SKM-1 treated with dmso at 0.1 percent for 144 hours (cell line): ENCODE measurements around the gene DONSON.
"Not testable (repeated sequence)": the region's sequence is repeated elsewhere in the genome, so short reads cannot be mapped to it uniquely, and the experiment has no call there.

Source experiments
- DNase-seq: peaks from one replicate; lab custom pipeline; 2025; ENCODE audit not compliant: unreplicated experiment; lab: John Stamatoyannopoulos, UW

The DONSON gene, protein sequence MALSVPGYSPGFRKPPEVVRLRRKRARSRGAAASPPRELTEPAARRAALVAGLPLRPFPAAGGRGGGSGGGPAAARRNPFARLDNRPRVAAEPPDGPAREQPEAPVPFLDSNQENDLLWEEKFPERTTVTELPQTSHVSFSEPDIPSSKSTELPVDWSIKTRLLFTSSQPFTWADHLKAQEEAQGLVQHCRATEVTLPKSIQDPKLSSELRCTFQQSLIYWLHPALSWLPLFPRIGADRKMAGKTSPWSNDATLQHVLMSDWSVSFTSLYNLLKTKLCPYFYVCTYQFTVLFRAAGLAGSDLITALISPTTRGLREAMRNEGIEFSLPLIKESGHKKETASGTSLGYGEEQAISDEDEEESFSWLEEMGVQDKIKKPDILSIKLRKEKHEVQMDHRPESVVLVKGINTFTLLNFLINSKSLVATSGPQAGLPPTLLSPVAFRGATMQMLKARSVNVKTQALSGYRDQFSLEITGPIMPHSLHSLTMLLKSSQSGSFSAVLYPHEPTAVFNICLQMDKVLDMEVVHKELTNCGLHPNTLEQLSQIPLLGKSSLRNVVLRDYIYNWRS

GRCh38 chr21:33588485-33589335 is at the start of gene DONSON:
Gene DONSON, minus strand, starts transcription at chr21:33588684. Its CDS starts 43 bp downstream, at chr21:33588641.
- peak; percentile 73 for DNase-seq

DNA sequence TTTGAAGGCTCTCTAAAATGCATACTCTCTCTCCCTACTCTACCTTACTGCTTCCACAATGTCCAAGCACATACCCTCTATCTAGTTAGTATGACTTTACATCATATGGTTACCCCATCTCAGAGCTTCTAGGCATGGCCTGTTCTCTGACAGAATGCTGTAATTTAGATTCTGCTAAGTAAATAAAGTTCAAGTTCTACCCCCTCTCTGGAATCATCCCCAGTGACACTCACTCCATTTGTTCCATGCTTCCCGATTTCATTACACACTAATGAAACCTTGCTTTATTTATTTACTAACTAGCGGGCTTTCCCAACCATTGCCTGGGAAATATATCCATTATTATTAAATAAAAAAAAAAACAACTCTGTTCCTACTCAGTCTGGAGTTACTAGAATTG is 45.8 kb upstream of the DONSON start:
- no peak for DNase-seq

DNA sequence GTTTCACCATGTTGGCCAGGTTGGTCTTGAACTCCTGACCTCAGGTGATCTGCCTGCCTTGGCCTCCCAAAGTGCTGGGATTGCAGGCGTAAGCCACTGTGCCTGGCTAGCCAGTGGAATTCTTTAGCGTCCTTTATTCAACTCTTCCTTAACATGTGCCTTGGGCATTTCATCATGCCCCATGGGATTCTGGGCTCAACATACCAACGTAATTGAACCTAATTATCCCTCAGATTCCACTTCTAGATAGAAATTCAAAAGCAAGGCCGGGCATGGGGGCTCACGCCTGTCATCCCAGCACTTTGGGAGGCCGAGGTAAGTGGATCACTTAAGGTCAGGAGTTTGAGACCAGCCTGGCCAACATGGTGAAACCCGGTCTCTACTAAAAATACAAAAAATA is 37.7 kb upstream of the DONSON start:
- not testable (repeated sequence) for DNase-seq

DNA sequence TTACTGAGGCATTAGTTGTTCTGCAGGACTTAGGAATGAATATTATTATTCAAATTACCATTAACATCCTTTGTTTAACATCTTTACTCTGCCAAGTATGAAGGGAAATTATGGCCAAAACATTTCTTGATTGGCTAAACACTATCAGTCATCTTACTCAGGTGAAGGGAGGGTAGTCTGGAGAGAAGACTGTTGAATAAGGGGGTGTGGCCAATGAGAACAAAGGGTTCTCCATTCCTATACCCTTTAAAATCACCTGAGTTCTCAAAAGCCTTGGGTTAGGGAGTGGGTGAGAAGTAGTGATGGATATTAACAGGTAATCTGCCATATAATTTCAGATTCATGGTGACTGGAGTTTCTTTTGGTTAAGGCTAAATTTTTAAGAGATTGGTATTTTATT is 33.8 kb upstream of the DONSON start:
- DNase-seq = no peak

DNA sequence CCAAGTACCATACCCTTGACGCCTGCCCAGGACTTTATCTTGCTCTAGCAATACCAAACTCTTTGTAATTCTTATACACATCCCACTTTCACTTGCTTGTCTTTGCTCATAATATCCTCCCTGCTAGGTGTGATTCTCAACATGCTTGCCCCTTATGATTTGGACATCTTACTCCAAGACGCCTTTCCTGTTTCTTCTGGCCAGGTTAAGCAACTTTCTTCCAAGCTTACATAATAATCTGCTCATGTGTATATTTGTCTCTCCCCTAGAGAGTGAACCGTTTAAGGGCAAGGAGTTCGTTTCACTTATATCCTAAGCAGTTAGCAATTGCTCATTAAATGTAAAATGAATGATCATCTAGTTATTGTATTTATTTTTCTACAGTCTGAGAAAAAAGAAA is 31.2 kb upstream of the DONSON start:
- peak; percentile 73 for DNase-seq

DNA sequence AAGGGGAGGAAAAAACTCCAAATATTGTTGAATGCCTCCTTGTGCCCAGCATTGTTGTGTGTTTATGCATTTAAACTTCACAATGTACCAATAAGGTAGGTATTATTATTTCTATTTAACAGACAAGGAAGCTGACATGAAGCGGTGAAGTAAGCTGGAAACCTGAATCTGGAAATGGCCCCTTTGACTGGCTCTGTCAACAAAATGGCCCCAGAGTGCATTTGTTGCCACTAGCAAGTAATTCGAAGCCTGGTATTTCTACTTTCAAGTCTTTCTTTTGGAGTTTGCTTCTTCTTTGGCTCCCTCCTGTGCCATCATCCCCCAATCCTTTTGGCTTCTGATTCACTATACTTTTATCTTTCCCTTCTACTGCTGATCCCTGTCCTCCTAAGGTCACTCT is 29.9 kb upstream of the DONSON start:
- DNase-seq = no peak

- DNase-seq = not testable (repeated sequence)
These were observed 29.1 kb upstream of the DONSON start for GRCh38 chr21:33617565-33617964.

GRCh38 chr21:33611006-33611744 is 22.7 kb upstream of the DONSON start:
- no peak for DNase-seq

DNA sequence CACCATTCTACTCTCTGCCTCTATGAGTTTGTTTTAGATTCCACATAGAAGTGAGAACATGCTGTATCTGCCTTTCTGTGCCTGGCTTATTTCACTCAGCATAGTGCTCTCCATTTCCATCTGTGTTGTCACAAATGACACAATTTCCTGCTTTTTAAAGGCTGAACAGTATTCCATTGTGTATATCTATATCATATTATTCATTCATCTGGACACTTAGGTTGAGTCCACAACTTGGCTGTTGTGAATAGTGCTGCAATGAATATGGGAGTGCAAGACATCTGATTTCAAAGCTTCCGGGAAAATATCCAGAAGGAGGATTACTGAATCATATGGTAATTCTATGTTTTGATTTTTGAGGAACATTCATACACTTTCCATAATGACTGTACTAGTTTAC is 20.1 kb upstream of the DONSON start:
- DNase-seq = no peak

DNA sequence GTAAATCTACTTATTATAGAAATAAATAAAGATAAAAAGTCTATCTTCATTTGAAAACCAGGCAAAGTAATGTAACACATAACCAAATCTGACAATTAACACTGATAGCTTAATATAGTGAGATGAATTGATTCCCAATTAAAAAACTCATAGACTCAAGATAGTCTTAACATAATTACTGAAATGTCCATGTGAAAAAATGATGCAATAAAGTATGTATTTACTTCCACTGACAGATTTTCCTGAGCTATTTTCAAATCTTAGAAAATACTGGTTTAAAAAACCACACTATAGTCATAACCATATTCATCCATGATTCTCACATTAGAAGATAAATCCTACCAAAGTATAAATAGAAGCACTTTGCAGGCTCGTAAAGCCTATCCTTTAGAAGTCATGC is 9.6 kb upstream of the DONSON start:
- no peak for DNase-seq

DNA sequence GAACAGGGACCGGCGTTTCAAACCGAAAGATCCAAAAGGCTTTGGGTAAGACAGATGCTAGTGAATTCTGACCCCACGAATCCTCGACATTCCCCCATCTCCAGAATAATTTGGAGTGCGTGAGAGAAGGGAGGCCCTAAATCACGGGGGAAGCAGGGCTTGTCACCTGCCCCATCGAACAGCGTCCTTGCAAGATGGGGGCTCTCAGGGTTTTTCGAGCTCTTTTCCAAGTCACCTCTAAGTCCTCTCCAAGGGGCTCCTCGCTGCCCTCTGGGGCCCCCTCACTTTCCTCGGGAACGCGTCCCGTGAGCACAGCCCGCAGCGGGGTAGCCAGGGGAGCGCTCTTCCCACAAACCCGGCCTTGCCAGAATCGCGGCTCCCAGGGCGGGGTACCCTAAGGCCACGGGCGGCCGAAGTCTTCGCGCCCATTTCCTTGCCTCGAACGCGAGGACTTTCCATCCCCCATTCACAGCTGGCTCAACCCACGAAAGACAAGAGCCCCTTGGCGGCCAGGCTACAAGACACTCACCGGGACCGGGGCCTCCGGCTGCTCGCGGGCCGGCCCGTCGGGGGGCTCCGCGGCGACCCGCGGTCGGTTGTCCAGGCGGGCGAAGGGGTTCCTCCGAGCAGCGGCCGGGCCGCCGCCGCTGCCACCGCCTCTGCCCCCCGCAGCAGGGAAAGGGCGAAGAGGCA is 546 bp downstream of the DONSON start:
- DNase-seq = no peak

DNA sequence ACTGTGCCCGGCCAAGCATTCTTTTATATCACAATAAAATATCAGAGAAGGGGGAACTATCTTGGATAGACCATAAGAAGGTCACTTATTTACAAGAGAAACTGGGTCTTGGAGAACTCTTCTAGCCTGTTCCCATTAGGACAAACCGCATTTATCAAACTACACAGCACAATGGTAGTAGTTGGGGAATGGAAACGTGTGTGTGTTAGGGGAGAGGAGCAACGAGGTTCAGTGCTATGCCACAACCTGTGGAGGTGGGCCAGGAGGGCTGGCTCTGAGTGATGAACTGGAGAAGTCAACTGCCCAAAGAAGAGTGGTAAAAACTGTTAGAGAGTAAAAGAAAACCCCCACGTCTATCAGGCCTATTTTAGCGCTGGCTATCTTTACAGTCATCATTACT is 1.6 kb downstream of the DONSON start:
- no peak for DNase-seq

DNA sequence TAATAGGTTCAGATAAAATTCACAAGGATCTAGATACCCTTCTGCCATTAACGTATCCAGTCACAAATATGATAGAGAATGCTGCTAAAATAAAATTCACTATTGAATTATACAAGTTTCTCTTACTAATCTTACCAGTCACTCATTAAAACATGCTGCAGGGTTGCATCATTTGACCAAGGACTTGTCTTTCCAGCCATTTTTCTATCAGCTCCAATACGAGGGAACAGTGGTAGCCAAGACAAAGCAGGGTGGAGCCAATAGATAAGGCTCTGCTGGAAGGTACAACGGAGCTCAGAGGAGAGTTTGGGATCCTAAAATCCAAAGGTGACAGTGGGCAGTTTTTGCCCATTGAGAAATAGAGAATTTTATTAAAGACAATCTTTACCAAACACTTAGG is 4.0 kb downstream of the DONSON start:
- DNase-seq = no peak

DNA sequence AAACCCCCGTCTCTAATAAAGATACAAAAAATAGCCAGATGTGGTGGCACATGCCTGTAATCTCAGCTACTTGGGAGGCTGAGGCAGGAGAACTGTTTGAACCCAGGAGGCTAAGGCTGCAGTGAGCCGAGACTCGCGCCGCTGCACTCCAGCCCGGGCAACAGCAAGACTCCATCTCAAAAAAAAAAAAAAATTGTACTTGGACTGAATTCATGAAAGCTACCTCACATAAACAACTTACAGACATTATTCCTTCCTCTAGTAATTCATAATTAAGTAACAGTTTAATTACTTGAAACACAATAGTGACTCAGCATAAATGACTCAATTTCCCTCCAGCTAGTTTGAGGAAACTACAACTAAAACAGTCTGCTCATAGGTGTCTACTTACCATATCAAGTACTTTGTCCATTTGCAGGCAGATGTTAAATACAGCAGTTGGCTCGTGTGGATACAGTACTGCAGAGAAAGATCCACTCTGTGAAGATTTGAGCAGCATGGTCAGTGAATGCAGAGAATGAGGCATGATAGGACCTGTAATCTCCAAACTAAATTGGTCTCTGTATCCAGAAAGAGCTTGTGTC is 9.4 kb downstream of the DONSON start:
- peak; percentile 17 for DNase-seq

DNA sequence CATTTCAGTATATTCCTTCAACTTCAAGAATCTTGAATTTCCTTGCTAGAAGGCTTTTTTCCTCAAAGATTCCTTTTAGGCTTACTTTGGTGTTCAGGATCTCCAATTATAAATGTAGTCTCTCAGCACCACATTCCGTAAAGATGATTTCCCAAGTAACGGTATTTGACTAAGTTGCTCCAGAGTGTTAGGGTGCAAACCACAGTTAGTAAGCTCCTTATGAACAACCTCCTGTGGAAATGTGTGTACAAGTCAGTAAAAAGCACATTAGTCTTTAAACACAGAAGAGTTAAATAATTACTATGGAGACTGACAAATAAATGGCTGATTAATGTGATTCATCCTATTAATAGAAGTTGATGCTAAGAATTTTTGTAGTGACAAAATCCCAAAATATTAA is 10.3 kb downstream of the DONSON start:
- DNase-seq = no peak

- DNase-seq = not testable (repeated sequence)
These were observed 11.7 kb downstream of the DONSON start for GRCh38 chr21:33576741-33577141.

DNA sequence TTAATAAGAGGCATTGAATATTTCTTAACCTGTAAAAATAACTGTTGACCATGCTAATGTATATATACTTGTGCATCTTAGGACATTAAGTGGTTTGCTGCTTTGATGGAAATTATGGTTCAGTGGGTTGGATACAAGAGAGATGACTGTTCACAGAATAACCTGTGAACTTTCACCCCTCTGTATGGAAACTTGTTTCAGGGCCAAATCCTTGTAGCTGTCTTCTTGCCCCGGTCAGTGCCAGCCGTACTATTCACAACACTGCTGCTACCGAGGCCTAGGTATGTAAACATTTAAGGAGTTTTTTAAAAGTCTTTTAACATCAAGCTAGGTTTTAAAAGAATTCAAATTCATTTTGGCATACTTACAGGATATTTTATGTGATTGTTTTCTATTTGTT is 16.1 kb downstream of the DONSON start:
- DNase-seq = no peak

DNA sequence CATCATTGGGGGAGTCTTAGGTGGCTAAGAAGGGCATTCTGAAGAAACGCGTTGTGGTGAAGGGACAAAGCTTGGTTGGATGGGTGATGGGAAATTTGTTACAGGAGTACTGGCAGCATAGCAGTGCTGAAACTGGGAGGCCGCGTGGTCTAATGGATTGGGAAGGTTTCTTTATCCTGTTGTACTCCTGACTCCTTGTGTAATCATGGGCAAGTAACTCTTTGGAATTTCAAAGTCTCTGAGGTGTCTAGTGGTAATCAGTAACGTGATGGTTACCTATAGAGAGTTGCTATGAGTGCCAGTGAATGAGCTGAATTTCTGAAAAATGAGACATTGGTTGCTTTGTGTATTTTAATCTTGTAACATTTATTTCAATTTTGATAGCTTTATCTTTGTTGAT is 18.5 kb downstream of the DONSON start:
- no peak for DNase-seq

GRCh38 chr21:33568448-33568847 is 20.0 kb downstream of the DONSON start:
- DNase-seq = no peak

- DNase-seq = no peak
These were observed 20.6 kb downstream of the DONSON start for GRCh38 chr21:33567914-33568313.
